22Rv1 (cell line): Measurements from ENCODE around the gene CTSK.

Experiments used
- CTCF ChIP-seq: fragments of 450-650 bp; IDR thresholded peaks from 2 replicates; pipeline ENCODE4 v1.5.1; 2017; ENCODE audit warnings: mild to moderate bottlenecking
- ZFX ChIP-seq: fragments of 450-650 bp; IDR thresholded peaks from 2 replicates; pipeline ENCODE4 v1.6.1; 2017; ENCODE audit warnings: antibody characterized with exemption, borderline replicate concordance

GRCh38 chr1:150772326-150772725 is 35.7 kb downstream of the CTSK start:
- TF ChIP-seq CTCF (no peak), ZFX (no peak)
